ENCODE data around the gene ARHGDIG.
"Not testable (repeated sequence)": the region's sequence is repeated elsewhere in the genome, so short reads cannot be mapped to it uniquely, and the experiment has no call there.

ARHGDIG gene

GRCh38 chr16:264440-264951 is 15.9 kb upstream of the ARHGDIG start:
- DNase-seq, result no peak

- no peak for DNase-seq
These were observed 15.3 kb upstream of the ARHGDIG start for GRCh38 chr16:265002-265529.

GRCh38 chr16:265711-266110 is 14.7 kb upstream of the ARHGDIG start:
- DNase-seq, result no peak

- DNase-seq, result no peak
These were observed 13.9 kb upstream of the ARHGDIG start for GRCh38 chr16:266258-267164.

- not testable (repeated sequence) for DNase-seq
These were observed 12.8 kb upstream of the ARHGDIG start for GRCh38 chr16:267562-267961.

GRCh38 chr16:268141-269053 is 12.0 kb upstream of the ARHGDIG start:
- DNase-seq, result no peak

- no peak for DNase-seq
These were observed 11.2 kb upstream of the ARHGDIG start for GRCh38 chr16:269061-269796.

GRCh38 chr16:270381-271255 is 9.8 kb upstream of the ARHGDIG start:
- DNase-seq, result no peak

GRCh38 chr16:272633-273546 is 7.5 kb upstream of the ARHGDIG start:
- DNase-seq, result no peak

GRCh38 chr16:273547-274421 is 6.6 kb upstream of the ARHGDIG start:
- DNase-seq, result no peak

GRCh38 chr16:275041-275641 is 5.2 kb upstream of the ARHGDIG start:
- peak in 1 of 2 experiments; percentile 24 for DNase-seq

GRCh38 chr16:275786-276232 is 4.6 kb upstream of the ARHGDIG start, which contains the start of gene RGS11:
RGS11 (minus strand) TSS chr16:275944; CDS start chr16:275911, 33 bp downstream.
- DNase-seq, result no peak

- peak in 1 of 2 experiments; percentile 19 for DNase-seq
These were observed 3.8 kb upstream of the ARHGDIG start for GRCh38 chr16:276426-277077.

- DNase-seq, result peak; percentile 41 to 59
These were observed 1.5 kb upstream of the ARHGDIG start for GRCh38 chr16:278863-279366.

GRCh38 chr16:279531-279930 is 860 bp upstream of the ARHGDIG start:
- DNase-seq, result no peak

- DNase-seq, result no peak
These were observed 358 bp upstream of the ARHGDIG start for GRCh38 chr16:280005-280460.

- DNase-seq, result peak in 1 of 2 experiments; percentile 32
These were observed 734 bp downstream of the ARHGDIG start for GRCh38 chr16:280991-281659.
